NCI-H524 treated with DMSO at 0.1 percent for 48 hours (cell line): ENCODE measurements around the gene SFT2D3.

Source experiments
- DNase-seq: peaks from one replicate; lab custom pipeline; 2025; lab: John Stamatoyannopoulos, UW

The SFT2D3 gene, protein sequence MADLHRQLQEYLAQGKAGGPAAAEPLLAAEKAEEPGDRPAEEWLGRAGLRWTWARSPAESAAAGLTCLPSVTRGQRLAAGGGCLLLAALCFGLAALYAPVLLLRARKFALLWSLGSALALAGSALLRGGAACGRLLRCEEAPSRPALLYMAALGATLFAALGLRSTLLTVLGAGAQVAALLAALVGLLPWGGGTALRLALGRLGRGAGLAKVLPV

GRCh38 chr2:127701193-127701650 lies at the start of gene SFT2D3:
TSS of gene SFT2D3 (plus strand) at chr2:127701497. CDS start at chr2:127701529, 32 bp downstream.
- DNase-seq, result peak; percentile 56

DNA sequence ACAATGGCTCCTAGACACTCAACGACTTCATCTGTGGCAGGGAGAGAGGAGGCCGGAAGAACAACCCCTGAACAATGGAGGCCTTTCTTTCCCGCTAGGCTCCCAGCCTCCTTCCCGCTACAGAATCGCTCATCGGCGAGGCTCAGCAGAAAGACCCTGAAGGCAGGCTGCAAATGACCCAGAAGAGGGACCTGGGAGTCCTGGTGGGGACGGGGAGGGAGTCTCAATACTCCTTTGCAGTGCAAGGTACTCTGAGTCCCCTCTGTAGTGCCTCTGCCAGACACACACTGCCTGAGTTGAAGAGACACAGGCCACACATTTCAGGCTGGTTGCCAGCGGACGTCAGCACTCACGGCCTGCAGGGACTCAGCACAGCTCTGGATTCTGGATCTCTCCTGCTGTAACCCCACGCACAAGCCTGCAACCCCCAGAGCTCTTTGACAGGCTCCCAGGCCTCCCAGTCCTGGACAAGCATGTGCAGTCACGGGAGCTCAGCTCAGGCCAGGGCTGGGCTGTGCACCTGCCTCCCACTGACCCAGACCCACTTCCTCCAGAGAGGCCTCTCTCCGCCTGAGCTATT lies 49.2 kb upstream of the SFT2D3 start:
- no peak for DNase-seq

- no peak for DNase-seq
These were observed 48.4 kb upstream of the SFT2D3 start for GRCh38 chr2:127652786-127653357.

- no peak for DNase-seq
These were observed 47.7 kb upstream of the SFT2D3 start for GRCh38 chr2:127653421-127654083.

- no peak for DNase-seq
These were observed 47.0 kb upstream of the SFT2D3 start for GRCh38 chr2:127654084-127654837.

GRCh38 chr2:127654838-127655175 lies 46.5 kb upstream of the SFT2D3 start:
- DNase-seq, result no peak

DNA sequence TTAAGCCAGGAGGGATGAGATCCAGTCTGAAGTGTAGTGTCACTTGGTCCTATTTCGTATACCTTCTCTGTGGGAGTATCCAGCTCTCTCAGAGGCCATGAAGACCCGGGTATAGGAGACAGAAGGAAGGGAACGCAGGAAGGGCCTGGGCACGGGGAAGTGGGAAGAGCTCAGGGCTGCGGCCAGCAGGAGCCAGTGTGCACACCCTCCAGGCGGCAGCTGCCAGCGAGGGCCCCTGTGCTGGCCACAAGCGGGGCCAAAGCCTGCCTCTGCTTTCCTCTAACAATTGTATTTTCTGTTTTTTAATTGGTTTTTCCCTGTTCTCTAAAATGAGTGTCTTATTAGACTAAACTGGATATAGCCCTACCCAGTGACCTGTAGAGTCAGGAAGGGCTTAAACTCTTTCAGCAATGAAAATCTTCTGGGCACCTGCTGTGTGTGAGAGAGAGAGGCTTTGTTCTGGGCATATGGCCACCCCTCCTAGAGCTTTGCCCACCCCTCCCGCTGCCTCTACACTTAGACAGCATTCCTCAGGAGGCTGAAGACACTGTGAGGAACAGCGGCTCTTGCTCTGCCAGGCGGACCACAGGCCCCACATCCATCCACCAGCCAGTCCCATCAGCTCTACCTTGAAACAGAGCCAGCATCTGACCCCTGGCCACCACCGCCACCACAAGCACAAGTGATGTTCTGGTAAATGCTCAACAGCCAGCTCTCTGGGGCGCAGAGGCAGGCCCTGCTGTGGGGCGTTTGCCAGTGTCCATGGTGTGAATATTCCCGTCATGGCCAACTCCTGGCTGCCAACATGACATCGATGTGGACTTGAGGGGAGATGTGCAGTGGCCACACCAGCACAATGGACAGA lies 45.9 kb upstream of the SFT2D3 start:
- DNase-seq, result peak; percentile 43

DNA sequence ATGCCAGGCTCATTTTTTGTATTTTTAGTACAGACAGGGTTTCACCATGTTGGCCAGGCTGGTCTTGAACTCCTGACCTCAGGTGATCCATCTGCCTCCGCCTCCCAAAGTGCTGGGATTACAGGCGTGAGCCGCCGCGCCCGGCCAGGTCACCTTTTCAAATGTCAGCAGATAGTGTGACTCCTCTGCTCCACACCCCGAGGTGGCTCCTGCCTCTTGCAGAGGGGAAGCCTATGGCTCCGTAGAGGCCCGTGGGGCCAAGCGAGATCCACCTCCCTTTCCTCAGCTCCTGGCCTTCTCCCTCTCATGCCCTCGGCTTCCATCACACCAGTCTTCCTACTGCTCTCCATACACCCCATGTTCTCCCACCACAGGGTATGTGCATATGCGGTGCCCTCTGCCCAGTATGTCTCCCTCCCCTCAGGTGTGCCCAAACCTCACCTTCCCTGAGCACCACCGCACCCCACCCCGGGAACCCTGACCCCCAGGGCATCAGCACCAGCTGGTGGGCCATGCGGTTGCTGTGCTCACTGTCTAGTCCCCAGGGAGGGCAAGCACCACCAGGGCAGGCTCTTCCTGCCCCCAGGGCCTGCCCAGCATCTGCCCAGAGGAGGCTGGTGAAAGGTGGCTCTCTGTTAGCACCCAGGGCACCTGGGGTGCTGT lies 44.6 kb upstream of the SFT2D3 start:
- no peak for DNase-seq

- DNase-seq, result no peak
These were observed 44.1 kb upstream of the SFT2D3 start for GRCh38 chr2:127657232-127657595.

- DNase-seq, result no peak
These were observed 43.2 kb upstream of the SFT2D3 start for GRCh38 chr2:127658146-127658545.

- DNase-seq, result no peak
These were observed 42.5 kb upstream of the SFT2D3 start for GRCh38 chr2:127658641-127659407.

GRCh38 chr2:127659408-127660290 lies 41.6 kb upstream of the SFT2D3 start:
- no peak for DNase-seq

DNA sequence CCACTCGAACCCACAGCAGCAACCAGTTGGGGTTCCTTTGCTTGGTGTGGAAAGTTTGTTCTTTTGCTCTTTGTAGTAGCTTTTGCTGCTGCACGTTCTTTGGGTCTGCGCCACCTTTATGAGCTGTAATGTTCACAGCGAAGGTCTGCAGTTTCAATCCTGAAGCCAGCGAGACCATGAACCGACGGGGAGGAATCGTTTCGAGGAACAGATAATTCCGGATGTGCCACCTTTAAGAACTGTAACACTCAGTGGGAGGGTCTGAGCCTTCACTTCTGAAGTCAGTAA lies 41.1 kb upstream of the SFT2D3 start:
- DNase-seq, result no peak

GRCh38 chr2:127661072-127661649 lies 40.1 kb upstream of the SFT2D3 start:
- no peak for DNase-seq

GRCh38 chr2:127661949-127662510 lies 39.3 kb upstream of the SFT2D3 start:
- DNase-seq, result no peak

DNA sequence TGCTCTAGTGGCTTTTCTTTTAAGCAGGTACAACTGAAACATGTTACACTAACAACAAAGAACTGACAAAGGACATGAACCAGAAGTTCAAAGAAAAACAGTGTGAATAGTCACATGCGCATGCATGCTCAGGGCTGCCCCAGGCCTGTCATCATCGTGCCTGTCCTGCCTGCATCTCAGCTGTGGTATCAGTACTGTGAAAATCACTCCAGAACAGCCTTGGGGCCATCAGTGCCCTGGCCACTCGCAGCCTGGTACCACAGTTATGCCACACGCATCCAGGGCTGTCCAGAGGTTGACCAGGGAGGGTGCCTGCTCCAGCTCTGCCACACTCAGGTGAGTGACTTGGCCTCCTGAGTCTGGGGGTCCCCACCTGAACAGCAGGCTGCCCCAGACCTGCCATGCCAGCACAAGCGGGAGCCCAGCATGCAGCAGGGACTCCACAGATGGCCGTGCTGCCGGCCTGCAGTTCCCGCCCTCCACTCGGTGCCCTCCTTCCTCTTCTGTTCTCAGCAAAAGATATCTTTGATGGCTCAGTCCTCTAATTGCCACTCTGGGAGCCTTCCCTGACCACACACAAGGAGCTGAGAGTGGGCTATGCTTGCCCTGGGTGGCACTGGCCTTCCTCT lies 38.2 kb upstream of the SFT2D3 start:
- no peak for DNase-seq

GRCh38 chr2:127663566-127664064 lies 37.7 kb upstream of the SFT2D3 start:
- no peak for DNase-seq
